HEK293 (cell line): ENCODE measurements around the gene ELL2.

Experiments
- CTCF ChIA-PET: fragments of 350-600 bp; formaldehyde crosslinking; extraction: SDS; loops from one replicate; lab custom pipeline; 2021; ENCODE audit warnings: antibody characterized with exemption; lab: Yijun Ruan, JAX
- POLR2A ChIA-PET: fragments of 300-600 bp; formaldehyde crosslinking; extraction: SDS; loops from one replicate; lab custom pipeline; 2020; ENCODE audit warnings: antibody characterized with exemption, inconsistent platforms; lab: Yijun Ruan, JAX
- H3K27ac ChIP-seq: fragments of 200-500 bp; sonication (Bioruptor generic); 2 replicates; pipeline ENCODE4 v1.5.1; 2014; ENCODE audit warnings: low read depth, low read length, control low read depth, inconsistent platforms; ENCODE audit errors: extremely low read depth
- H3K36me3 ChIP-seq, 2 experiments: fragments of 200-500 bp in 1 of 2; sonication (Bioruptor generic) in 1 of 2; 1 replicate in 1 of 2; 2 replicates in 1 of 2; pipeline ENCODE4 v1.5.1; 2014 to 2017; ENCODE audit warnings: inconsistent platforms in 2 of 2, low read length in 2 of 2; ENCODE audit not compliant: control insufficient read depth in 2 of 2, insufficient read depth in 1 of 2
- H3K4me1 ChIP-seq: fragments of 200-500 bp; sonication (Bioruptor generic); 2 replicates; pipeline ENCODE4 v1.5.1; 2014; ENCODE audit warnings: mild to moderate bottlenecking, low read length, inconsistent platforms; ENCODE audit not compliant: control insufficient read depth, insufficient read depth
- H3K4me3 ChIP-seq: 2 replicates; pipeline ENCODE4 v1.5.1; 2011; ENCODE audit warnings: low read depth, mild to moderate bottlenecking, control low read depth, low read length, moderate library complexity
- H3K9me3 ChIP-seq: fragments of 200-500 bp; sonication (Bioruptor generic); 2 replicates; pipeline ENCODE4 v1.5.1; 2014; ENCODE audit warnings: low read depth, low read length, inconsistent platforms; ENCODE audit not compliant: control insufficient read depth, insufficient read depth
- BCL11A ChIP-seq: fragments of 450-650 bp; formaldehyde crosslinking; IDR thresholded peaks from 2 replicates; pipeline ENCODE4 v1.5.1; 2016; ENCODE audit warnings: low read depth, missing biosample characterization, missing genetic modification characterization
- GLI2 ChIP-seq: fragments of 450-650 bp; formaldehyde crosslinking; IDR thresholded peaks from 2 replicates; pipeline ENCODE4; 2017; ENCODE audit warnings: missing biosample characterization, missing genetic modification characterization, low read depth, borderline replicate concordance
- HOXD13 ChIP-seq: sonication (generic); formaldehyde crosslinking; IDR thresholded peaks from 2 replicates; pipeline ENCODE4 v1.8.0; 2022; ENCODE audit warnings: missing genetic modification reagents, borderline replicate concordance
- IKZF3 ChIP-seq: fragments of 450-650 bp; IDR thresholded peaks from 2 replicates; pipeline ENCODE4 v1.5.0; 2018; ENCODE audit warnings: missing biosample characterization, mild to moderate bottlenecking, missing genetic modification characterization, moderate library complexity
- KLF9 ChIP-seq: fragments of 450-650 bp; formaldehyde crosslinking; IDR thresholded peaks from 2 replicates; pipeline ENCODE4 v1.5.1; 2016; ENCODE audit warnings: missing biosample characterization, missing genetic modification characterization, low read depth
- OVOL3 ChIP-seq: fragments of 450-650 bp; formaldehyde crosslinking; IDR thresholded peaks from 2 replicates; pipeline ENCODE4 v1.5.1; 2016; ENCODE audit warnings: missing biosample characterization, missing genetic modification characterization
- PRDM4 ChIP-seq: fragments of 450-650 bp; formaldehyde crosslinking; IDR thresholded peaks from 2 replicates; pipeline ENCODE4 v1.5.1; 2017; ENCODE audit warnings: missing biosample characterization, missing genetic modification characterization
- YY1 ChIP-seq: fragments of 450-650 bp; formaldehyde crosslinking; IDR thresholded peaks from 2 replicates; pipeline ENCODE4 v1.5.1; 2018; ENCODE audit warnings: missing biosample characterization, missing genetic modification characterization
- ZBTB20 ChIP-seq: fragments of 450-650 bp; formaldehyde crosslinking; IDR thresholded peaks from 2 replicates; pipeline ENCODE4 v1.5.1; 2016; ENCODE audit warnings: missing biosample characterization, missing genetic modification characterization
- ZEB2 ChIP-seq: fragments of 450-650 bp; formaldehyde crosslinking; IDR thresholded peaks from 2 replicates; pipeline ENCODE4 v1.5.1; 2016; ENCODE audit warnings: missing biosample characterization, missing genetic modification characterization
- ZNF112 ChIP-seq: fragments of 450-650 bp; formaldehyde crosslinking; IDR thresholded peaks from 2 replicates; pipeline ENCODE4 v1.5.0; 2017; ENCODE audit warnings: missing biosample characterization, missing genetic modification characterization
- ZNF132 ChIP-seq: fragments of 450-650 bp; formaldehyde crosslinking; IDR thresholded peaks from 2 replicates; pipeline ENCODE4 v1.5.1; 2017; ENCODE audit warnings: missing biosample characterization, missing genetic modification characterization, borderline replicate concordance
- ZNF157 ChIP-seq: fragments of 450-650 bp; formaldehyde crosslinking; IDR thresholded peaks from 2 replicates; pipeline ENCODE4 v1.5.1; 2016; ENCODE audit warnings: missing biosample characterization, missing genetic modification characterization
- ZNF23 ChIP-seq: fragments of 450-650 bp; formaldehyde crosslinking; IDR thresholded peaks from 2 replicates; pipeline ENCODE4 v1.5.1; 2016; ENCODE audit warnings: missing biosample characterization, missing genetic modification characterization, borderline replicate concordance
- ZNF26 ChIP-seq: fragments of 450-650 bp; formaldehyde crosslinking; IDR thresholded peaks from 2 replicates; pipeline ENCODE4 v1.5.1; 2016; ENCODE audit warnings: missing biosample characterization, missing genetic modification characterization
- ZNF280D ChIP-seq: fragments of 450-650 bp; formaldehyde crosslinking; IDR thresholded peaks from 2 replicates; pipeline ENCODE4 v1.5.1; 2016; ENCODE audit warnings: missing biosample characterization, missing genetic modification characterization
- ZNF341 ChIP-seq: fragments of 450-650 bp; formaldehyde crosslinking; IDR thresholded peaks from 2 replicates; pipeline ENCODE4; 2016; ENCODE audit warnings: low read depth, missing biosample characterization, missing genetic modification characterization
- ZNF362 ChIP-seq: fragments of 450-650 bp; formaldehyde crosslinking; IDR thresholded peaks from 2 replicates; pipeline ENCODE4 v1.5.1; 2016; ENCODE audit warnings: missing biosample characterization, missing genetic modification characterization
- ZNF423 ChIP-seq: fragments of 450-650 bp; formaldehyde crosslinking; IDR thresholded peaks from 2 replicates; pipeline ENCODE4 v1.5.1; 2016; ENCODE audit warnings: missing biosample characterization, missing genetic modification characterization
- ZNF544 ChIP-seq: fragments of 450-650 bp; formaldehyde crosslinking; IDR thresholded peaks from 2 replicates; pipeline ENCODE4 v1.5.0; 2017; ENCODE audit warnings: missing biosample characterization, missing genetic modification characterization
- ZNF549 ChIP-seq: fragments of 450-650 bp; IDR thresholded peaks from 2 replicates; pipeline ENCODE4 v1.5.1; 2018; ENCODE audit warnings: missing biosample characterization, missing genetic modification characterization, mild to moderate bottlenecking, inconsistent platforms, moderate library complexity
- ZNF658 ChIP-seq: fragments of 450-650 bp; formaldehyde crosslinking; IDR thresholded peaks from 2 replicates; pipeline ENCODE4; 2016; ENCODE audit warnings: missing biosample characterization, missing genetic modification characterization
- ZNF768 ChIP-seq: fragments of 450-650 bp; formaldehyde crosslinking; IDR thresholded peaks from 2 replicates; pipeline ENCODE4 v1.5.1; 2018; ENCODE audit warnings: missing biosample characterization, mild to moderate bottlenecking, missing genetic modification characterization
- ZNF785 ChIP-seq: fragments of 450-650 bp; formaldehyde crosslinking; IDR thresholded peaks from 2 replicates; pipeline ENCODE4 v1.5.1; 2016; ENCODE audit warnings: missing biosample characterization, missing genetic modification characterization
- ZNF837 ChIP-seq: fragments of 450-650 bp; formaldehyde crosslinking; IDR thresholded peaks from 2 replicates; pipeline ENCODE4 v1.5.1; 2016; ENCODE audit warnings: missing biosample characterization, missing genetic modification characterization
- ZSCAN18 ChIP-seq: fragments of 450-650 bp; formaldehyde crosslinking; IDR thresholded peaks from 2 replicates; pipeline ENCODE4 v1.5.1; 2016; ENCODE audit warnings: missing biosample characterization, missing genetic modification characterization
- ZSCAN23 ChIP-seq: fragments of 450-650 bp; formaldehyde crosslinking; IDR thresholded peaks from 2 replicates; pipeline ENCODE4 v1.5.1; 2016; ENCODE audit warnings: missing biosample characterization, missing genetic modification characterization

Gene ELL2

GRCh38 chr5:95946451-95946850 is 15.2 kb downstream of the ELL2 start (continued):
- TF ChIP-seq ZSCAN18 (tag by site-specific recombination) = no peak
- no peak for TF ChIP-seq ZNF423 (tag by site-specific recombination)
- no peak for TF ChIP-seq GLI2 (tag by site-specific recombination)
- no peak for TF ChIP-seq ZNF544 (tag by site-specific recombination)
- no peak for TF ChIP-seq ZNF341 (tag by site-specific recombination)
- no peak for TF ChIP-seq HOXD13
- no peak for TF ChIP-seq ZSCAN23 (tag by site-specific recombination)
- TF ChIP-seq OVOL3 = no peak
- TF ChIP-seq ZNF280D (tag by site-specific recombination) = no peak

GRCh38 chr5:95942968-95943367 is 18.7 kb downstream of the ELL2 start:
- Histone ChIP-seq H3K4me1 (peaks cover 13% of the 10 kb centered on the region), H3K27ac (no peak overlapping the region), H3K4me3 (no peak overlapping the region), H3K36me3 (no peaks in the 10 kb centered on the region; a peak in 1 of 3 replicates), H3K9me3 (no peaks in the 10 kb centered on the region)
- CTCF ChIA-PET = interaction anchor here (0.8 kb wide), 1 partner anchor 17 kb away, joined by 3 read pairs; no protein-coding TSS in a partner anchor
- TF ChIP-seq BCL11A (tag by site-specific recombination) (no peak), ZNF785 (tag by site-specific recombination) (no peak), ZNF112 (tag by site-specific recombination) (no peak), ZBTB20 (no peak), ZNF768 (tag by site-specific recombination) (no peak), ZNF362 (tag by site-specific recombination) (no peak), ZNF157 (no peak), ZNF658 (tag by site-specific recombination) (no peak), YY1 (tag by site-specific recombination) (no peak)
- POLR2A ChIA-PET = interaction anchor here (0.6 kb wide), 1 partner anchor 11 kb away, joined by 4 read pairs; no protein-coding TSS in a partner anchor

- ChIA-PET CTCF (interaction anchor here (0.8 kb wide), 1 partner anchor 18 kb away, joined by 3 read pairs; no protein-coding TSS in a partner anchor), POLR2A (no interaction called here)
- H3K9me3 ChIP-seq = no peaks in the 10 kb centered on the region
- no peak overlapping the region for H3K4me3 ChIP-seq
- H3K27ac ChIP-seq = no peak overlapping the region
- H3K36me3 ChIP-seq = no peaks in the 10 kb centered on the region
- peaks cover 13% of the 10 kb centered on the region for H3K4me1 ChIP-seq
- no peak for TF ChIP-seq ZNF26 (tag by site-specific recombination)
- TF ChIP-seq ZNF23 (tag by site-specific recombination) = no peak
- no peak for TF ChIP-seq ZNF549
- TF ChIP-seq IKZF3 (tag by site-specific recombination) = no peak
- no peak for TF ChIP-seq ZNF837 (tag by site-specific recombination)
- TF ChIP-seq KLF9 = no peak
- TF ChIP-seq ZEB2 (tag by site-specific recombination) = no peak
- TF ChIP-seq ZNF132 = no peak
- TF ChIP-seq PRDM4 (tag by site-specific recombination) = no peak
Measured at GRCh38 chr5:95942414-95942813, 19.2 kb downstream of the ELL2 start.
